GM10248 (cell line): ENCODE data around the gene TGFBR3L.
A peak's percentile ranks its signal among the peaks of the same experiment; 100 is the strongest.

Experiments
- CTCF ChIA-PET: fragments of 300-600 bp; sonication (Branson Sonifier 250); formaldehyde crosslinking; extraction: SDS; loops from one replicate; lab custom pipeline; 2021; ENCODE audit warnings: antibody characterized with exemption; lab: Yijun Ruan, JAX
- POLR2A ChIA-PET: fragments of 350-650 bp; sonication (Branson Sonifier 250); formaldehyde crosslinking; extraction: SDS; loops from one replicate; lab custom pipeline; 2020; ENCODE audit warnings: antibody characterized with exemption; lab: Yijun Ruan, JAX
- DNase-seq: peaks from one replicate; pipeline ENCODE4 v3.0.0; 2012; ENCODE audit errors: extremely low spot score
- TF ChIP-seq, protein P1 (sequence below): IDR thresholded peaks from 2 replicates; pipeline ENCODE4 v1.5.1; 2012; ENCODE audit warnings: mild to moderate bottlenecking, low read depth; ENCODE audit errors: extremely low read depth, missing control alignments, control extremely low read depth

The TGFBR3L gene

DNA sequence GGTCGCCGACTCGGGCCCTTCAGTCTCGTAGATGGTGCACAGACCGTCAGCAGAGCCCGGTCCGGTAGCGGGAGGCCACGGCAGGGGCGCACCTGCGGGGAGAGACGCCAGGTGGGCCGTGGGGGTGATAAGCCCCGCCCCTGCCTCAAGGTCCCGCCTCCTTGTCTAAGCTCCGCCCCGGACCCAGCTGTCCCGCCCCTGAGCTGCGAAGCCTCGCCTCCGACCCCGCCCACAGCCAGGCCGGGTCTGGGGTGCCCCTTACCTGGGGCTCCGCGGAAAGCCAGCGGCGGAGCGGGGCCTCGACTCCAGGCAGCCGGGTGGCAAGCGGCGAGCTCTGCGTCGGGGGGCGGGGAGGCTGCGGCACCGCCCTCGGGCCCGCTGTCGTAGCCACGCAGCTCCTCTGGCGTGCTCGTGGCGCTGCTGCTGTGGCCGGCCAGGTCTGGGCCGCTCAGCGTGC lies 45.1 kb upstream of the TGFBR3L start:
- TF ChIP-seq, protein P1, sequence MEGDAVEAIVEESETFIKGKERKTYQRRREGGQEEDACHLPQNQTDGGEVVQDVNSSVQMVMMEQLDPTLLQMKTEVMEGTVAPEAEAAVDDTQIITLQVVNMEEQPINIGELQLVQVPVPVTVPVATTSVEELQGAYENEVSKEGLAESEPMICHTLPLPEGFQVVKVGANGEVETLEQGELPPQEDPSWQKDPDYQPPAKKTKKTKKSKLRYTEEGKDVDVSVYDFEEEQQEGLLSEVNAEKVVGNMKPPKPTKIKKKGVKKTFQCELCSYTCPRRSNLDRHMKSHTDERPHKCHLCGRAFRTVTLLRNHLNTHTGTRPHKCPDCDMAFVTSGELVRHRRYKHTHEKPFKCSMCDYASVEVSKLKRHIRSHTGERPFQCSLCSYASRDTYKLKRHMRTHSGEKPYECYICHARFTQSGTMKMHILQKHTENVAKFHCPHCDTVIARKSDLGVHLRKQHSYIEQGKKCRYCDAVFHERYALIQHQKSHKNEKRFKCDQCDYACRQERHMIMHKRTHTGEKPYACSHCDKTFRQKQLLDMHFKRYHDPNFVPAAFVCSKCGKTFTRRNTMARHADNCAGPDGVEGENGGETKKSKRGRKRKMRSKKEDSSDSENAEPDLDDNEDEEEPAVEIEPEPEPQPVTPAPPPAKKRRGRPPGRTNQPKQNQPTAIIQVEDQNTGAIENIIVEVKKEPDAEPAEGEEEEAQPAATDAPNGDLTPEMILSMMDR = no peak

DNA sequence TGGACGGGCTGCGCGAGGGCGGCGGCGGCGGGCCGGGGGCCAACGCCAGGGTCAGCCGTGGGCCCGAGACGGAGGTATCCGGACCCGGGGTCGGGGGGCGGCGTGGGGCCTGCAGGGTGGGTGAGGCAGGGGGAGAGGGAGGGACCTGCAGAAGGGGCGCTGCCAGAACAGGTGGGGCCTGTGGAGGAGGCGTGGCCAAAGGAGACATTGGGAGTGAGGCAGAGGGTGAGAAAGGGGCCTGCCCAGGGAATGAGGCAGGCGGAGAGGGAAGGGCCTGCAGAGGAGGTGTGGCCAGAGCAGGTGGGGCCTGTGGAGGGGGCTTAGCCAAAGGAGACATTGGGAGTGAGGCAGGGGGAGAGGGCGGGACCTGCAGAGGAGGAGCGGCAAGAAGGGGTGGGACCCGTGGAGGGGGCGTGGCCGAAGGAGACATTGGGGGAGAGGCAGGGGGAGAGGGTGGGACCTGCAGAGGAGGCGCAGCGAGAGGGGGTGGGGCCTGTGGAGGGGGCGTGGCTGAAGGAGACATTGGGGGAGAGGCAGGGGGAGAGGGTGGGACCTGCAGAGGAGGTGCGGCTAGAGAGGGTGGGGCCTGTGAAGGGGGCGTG lies 44.6 kb upstream of the TGFBR3L start:
- POLR2A ChIA-PET = interaction anchor here (1.2 kb wide), 1 partner anchor 50 kb away, joined by 3 read pairs; the partner anchor contains the start of gene SNAPC2
- no peak for DNase-seq

More for the DNA sequence above, 45.1 kb upstream of the TGFBR3L start:
- POLR2A ChIA-PET = interaction anchor here (0.5 to 1.2 kb wide), 3 partner anchors 14 to 74 kb away, joined by 3 to 7 read pairs (median 3); partner anchors contain the start of genes SNAPC2 and TIMM44
- CTCF ChIA-PET = interaction anchor here (0.6 to 2.2 kb wide), 35 partner anchors 7 to 668 kb away, joined by 3 to 60 read pairs (median 4); partner anchors contain the start of genes MAP2K7, PCP2, PNPLA6 and SNAPC2
- DNase-seq = peak; percentile 84

DNA sequence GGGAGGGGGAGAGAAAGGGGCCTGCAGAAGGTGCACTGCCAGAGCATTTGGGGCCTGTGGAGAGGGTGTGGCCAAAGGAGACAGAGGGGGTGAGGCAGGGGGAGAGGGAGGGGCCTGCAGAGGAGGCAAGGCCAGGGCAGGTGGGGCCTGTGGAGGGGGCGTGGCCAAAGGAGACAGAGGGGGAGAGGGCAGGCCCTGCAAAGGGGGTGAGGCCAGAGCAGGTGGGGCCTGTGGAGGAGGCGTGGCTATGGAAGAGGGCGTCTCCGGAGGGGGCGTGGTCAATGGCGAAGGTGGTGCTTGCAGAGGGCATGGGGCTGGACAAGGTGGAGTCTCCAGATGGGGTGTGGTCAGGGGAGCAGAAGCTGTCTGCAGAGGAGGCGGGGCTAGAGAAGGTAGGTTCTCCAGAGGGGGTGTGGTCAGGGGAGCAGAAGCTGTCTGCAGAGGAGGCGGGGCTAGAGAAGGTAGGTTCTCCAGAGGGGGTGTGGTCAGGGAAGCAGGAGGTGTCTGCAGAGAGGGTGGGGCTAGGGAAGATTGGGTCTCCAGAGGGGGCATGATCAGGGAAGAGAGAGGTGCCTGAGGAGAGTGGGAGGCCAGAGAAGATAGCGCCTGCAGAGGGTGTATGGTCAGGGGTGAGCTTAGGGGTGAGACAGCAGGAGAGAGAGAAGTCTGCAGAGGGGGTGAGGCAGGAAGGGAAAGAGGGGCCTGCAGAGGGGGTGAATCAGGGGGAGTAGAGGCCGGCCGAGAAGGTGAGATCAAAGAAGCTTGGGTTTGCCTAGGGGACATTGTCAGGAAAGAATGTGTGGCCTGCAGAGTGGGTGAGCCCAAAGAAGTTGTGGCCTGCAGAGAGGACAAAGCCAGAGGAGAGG lies 43.8 kb upstream of the TGFBR3L start:
- ChIA-PET POLR2A (no interaction called here), CTCF (interaction anchor here (1.2 kb wide), 1 partner anchor 17 kb away, joined by 5 read pairs; no protein-coding TSS in a partner anchor)
- TF ChIP-seq, protein P1 = no peak
- DNase-seq = peak; percentile 69

More for the DNA sequence above, 44.6 kb upstream of the TGFBR3L start:
- CTCF ChIA-PET = interaction anchor here (0.6 to 2.2 kb wide), 34 partner anchors 7 to 338 kb away, joined by 3 to 60 read pairs (median 5); partner anchors contain the start of genes MAP2K7, PCP2, SNAPC2 and TIMM44
- TF ChIP-seq, protein P1 = no peak

DNA sequence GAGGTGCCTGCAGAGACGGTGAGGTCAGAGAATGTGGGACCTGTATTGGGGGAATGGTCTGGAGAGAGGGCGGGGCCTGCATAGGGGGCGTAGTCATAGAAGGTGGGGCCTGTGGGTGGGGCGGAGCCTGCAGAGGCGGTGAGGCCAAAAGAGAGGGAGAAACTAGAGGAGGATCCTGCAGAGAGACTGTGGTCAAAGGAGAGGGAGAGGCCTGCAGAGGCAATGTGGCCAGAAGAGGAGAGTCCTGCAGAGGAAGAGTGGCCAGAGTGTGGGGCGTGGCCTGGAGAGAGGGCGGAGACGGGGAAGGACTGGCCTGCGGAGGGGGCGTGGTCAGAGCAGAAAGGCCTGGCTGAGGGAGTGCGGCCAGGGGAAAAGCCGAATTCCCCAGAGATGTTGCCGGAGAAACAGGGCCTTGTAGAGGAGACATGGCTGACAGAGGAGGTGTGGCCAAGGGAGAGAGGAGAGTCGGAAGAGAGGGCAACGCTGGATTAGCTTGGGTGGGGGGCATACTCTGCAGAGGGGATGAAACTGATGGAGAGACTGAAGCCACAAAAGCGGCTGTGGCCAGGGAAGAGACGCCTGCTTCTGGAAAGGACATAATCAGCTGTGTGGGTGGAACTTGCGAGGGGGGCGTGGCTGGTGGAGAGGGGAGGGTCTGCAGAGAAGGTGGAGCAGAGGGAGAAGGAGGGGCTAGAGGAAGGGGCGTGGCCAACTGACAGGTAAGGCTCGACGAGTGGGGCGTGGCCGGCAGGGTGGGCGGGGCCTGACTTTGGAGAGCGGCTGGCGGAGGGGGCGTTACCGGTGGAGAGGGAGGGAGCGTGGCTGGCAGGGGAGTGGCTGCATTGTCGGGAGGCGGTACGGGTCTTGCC lies 43.0 kb upstream of the TGFBR3L start:
- TF ChIP-seq, protein P1 = no peak
- ChIA-PET POLR2A (no interaction called here), CTCF (interaction anchor here (1.2 kb wide), 2 partner anchors 18 to 19 kb away, joined by 4 to 5 read pairs; no protein-coding TSS in a partner anchor)
- DNase-seq = peak; percentile 80

DNA sequence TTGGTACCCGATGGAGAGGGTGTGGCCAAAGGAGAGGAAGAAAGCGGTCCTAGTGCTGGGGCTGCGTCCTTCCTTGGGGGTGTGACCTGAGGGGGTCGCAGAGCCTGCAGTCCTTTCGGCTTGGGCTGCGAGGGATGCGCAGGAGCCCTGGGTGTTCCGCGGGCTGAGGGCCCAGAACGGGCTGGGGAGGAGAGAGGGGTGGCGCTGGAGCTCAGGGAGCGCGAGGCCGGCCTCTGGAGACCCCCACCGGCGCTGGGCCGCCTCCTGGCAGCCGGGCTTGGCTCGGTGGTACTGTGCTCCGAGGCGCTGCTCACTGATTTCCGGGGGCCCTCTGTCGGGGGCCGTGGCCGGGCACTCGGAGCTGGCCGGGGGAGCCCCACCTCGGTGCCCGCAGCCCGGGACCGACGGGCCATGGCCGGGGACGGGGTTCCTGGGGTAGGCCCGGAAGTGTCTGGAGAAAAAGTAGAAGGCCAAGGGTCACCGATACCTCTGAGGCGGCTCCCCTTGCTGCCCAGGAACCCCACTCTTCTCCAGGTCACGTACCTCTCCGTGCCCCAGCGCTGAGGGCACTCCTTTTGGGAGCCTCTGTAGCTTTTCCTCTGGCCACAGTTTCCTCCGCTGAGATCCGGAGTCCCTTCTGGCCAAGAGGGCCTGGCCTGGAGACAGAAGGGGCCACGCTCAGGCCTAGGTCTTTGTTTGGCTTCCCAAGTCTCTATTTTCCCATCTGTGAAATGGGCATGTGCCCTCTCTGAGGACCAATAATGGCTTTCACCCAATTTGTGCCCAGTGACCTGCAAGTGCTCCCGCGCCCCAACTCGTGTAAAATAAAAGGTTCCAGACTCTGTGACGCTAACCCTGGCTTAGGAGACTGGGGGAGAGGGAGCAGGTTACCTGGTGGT lies 42.1 kb upstream of the TGFBR3L start:
- no peak for DNase-seq
- CTCF ChIA-PET = interaction anchor here (1.2 kb wide), 1 partner anchor 20 kb away, joined by 4 read pairs; no protein-coding TSS in a partner anchor
- POLR2A ChIA-PET = interaction anchor here (0.8 kb wide), 1 partner anchor 30 kb away, joined by 3 read pairs; no protein-coding TSS in a partner anchor
- TF ChIP-seq, protein P1 = no peak
